ENCODE measurements around the gene NEDD4L.
A peak's percentile ranks its signal among the peaks of the same experiment; 100 is the strongest.

The NEDD4L gene

GRCh38 chr18:58088691-58089065, 44.7 kb downstream of the NEDD4L start:
- no peak for TF ChIP-seq CTCF (IDR thresholded peaks at IDR 0.05; ENCODE audit: low read depth, low read length, missing control alignments)
- H3K4me3 ChIP-seq (ENCODE audit: low read depth, low read length) = no peak overlapping the region
- no peak for DNase-seq (ENCODE audit: low read depth)

GRCh38 chr18:58091099-58091611, 47.1 kb downstream of the NEDD4L start:
- no peak overlapping the region for H3K4me3 ChIP-seq (ENCODE audit: low read depth, low read length)
- DNase-seq (ENCODE audit: low read depth) = peak; percentile 61
- TF ChIP-seq CTCF (IDR thresholded peaks at IDR 0.05; ENCODE audit: low read depth, low read length, missing control alignments) = no peak

- TF ChIP-seq CTCF (IDR thresholded peaks at IDR 0.05; ENCODE audit: low read depth, low read length, missing control alignments) = no peak
- H3K4me3 ChIP-seq (ENCODE audit: low read depth, low read length) = no peak overlapping the region
- DNase-seq (ENCODE audit: low read depth) = no peak
Measured at GRCh38 chr18:58093311-58093803, 49.3 kb downstream of the NEDD4L start.

- TF ChIP-seq CTCF (IDR thresholded peaks at IDR 0.05; ENCODE audit: low read depth, low read length, missing control alignments) = no peak
- no peak for DNase-seq (ENCODE audit: low read depth)
- H3K4me3 ChIP-seq (ENCODE audit: low read depth, low read length) = no peak overlapping the region
Measured at GRCh38 chr18:58095222-58095621, 51.2 kb downstream of the NEDD4L start.

- no peak for DNase-seq (ENCODE audit: low read depth)
- no peak for TF ChIP-seq CTCF (IDR thresholded peaks at IDR 0.05; ENCODE audit: low read depth, low read length, missing control alignments)
- no peak overlapping the region for H3K4me3 ChIP-seq (ENCODE audit: low read depth, low read length)
Measured at GRCh38 chr18:58095655-58096054, 51.6 kb downstream of the NEDD4L start.

- DNase-seq (ENCODE audit: low read depth) = no peak
- no peak overlapping the region for H3K4me3 ChIP-seq (ENCODE audit: low read depth, low read length)
- no peak for TF ChIP-seq CTCF (IDR thresholded peaks at IDR 0.05; ENCODE audit: low read depth, low read length, missing control alignments)
Measured at GRCh38 chr18:58096658-58097057, 52.6 kb downstream of the NEDD4L start.

- H3K4me3 ChIP-seq (ENCODE audit: low read depth, low read length) = no peak overlapping the region
- no peak for TF ChIP-seq CTCF (IDR thresholded peaks at IDR 0.05; ENCODE audit: low read depth, low read length, missing control alignments)
- DNase-seq (ENCODE audit: low read depth) = no peak
Measured at GRCh38 chr18:58097121-58097906, 53.3 kb downstream of the NEDD4L start.
